ENCODE results near the gene SPR.
"Not testable (repeated sequence)": the region's sequence is repeated elsewhere in the genome, so short reads cannot be mapped to it uniquely, and the experiment has no call there.

SPR gene

DNA sequence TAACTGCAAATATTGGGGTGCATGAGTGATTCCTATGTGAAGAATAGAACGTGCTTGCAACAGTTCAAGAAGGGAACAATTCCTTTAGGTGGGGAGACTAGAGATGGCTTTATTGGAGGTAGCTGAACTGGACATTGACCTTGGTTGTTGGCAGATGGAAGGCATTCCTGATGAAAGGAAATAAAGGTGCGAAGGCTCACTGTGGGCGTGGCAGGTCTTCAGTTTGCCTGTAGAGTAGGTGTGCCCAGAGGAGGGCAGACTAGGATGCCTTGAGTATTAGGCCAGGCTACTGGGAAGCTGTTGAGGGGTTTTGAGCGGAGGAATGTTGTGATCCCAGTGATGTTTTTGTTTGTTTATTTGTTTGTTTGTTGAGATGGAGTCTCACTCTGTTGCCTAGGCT is 2.8 kb downstream of the SPR start:
- DNase-seq = no peak

DNA sequence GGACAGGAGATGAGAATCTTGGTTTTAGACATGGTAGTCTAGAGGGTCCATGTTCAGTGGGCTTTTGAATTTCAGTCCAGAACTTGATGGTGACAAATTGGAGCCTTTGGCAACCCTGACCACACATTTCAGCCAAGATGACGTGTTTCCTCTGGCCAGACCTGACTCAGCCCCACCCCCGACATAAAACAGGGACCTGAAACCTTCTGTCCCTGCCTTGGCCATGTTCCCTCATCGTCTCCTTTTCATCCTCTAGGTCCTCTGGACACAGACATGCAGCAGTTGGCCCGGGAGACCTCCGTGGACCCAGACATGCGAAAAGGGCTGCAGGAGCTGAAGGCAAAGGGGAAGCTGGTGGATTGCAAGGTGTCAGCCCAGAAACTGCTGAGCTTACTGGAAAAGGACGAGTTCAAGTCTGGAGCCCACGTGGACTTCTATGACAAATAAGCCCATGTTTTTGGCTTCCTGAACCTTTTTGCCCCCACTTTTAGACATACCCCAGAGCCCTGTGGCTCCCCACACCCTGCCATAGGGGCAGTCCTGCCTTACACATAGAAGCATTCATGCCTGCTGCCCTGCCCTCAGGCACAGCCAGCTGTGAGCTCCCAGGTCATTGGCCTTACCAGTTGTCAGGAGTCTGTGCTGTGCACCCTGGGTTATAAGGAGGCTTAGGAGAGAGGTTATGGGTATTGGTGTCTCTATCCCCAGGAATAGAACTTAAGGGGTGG is 4.0 kb downstream of the SPR start:
- no peak for DNase-seq

DNA sequence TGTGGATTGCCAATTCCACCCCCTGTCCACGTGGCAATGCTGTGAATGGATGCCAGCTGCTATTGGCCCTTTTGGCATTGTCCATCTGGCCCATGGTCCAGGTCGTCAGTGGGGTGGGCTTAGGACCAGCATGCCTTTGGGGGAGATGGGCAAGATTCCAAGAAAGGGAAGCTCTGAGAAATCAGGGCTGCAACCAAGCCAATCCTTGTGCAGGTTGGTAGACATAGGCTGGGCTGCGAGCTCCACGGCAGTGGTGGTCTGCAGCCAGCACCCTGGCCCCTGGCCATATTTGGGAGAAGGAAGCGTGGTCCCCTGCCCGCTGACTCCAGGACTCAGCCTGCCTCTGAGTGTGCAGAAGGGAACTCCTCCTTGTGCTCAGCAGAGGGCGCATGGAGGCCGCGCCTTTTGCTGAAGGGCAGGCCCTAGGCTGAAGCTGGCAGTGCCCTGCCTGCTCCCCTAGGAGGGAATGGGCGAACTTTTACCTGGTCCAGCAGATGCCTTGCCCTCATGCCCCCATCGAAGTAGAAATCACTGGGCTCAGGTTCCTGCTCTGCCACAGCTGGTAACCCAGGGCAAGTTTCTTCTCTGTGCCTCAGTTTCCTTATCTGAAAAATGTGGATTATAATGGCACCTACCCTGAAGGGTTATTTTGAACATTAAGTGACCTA is 5.4 kb downstream of the SPR start:
- DNase-seq = peak; percentile 49

DNA sequence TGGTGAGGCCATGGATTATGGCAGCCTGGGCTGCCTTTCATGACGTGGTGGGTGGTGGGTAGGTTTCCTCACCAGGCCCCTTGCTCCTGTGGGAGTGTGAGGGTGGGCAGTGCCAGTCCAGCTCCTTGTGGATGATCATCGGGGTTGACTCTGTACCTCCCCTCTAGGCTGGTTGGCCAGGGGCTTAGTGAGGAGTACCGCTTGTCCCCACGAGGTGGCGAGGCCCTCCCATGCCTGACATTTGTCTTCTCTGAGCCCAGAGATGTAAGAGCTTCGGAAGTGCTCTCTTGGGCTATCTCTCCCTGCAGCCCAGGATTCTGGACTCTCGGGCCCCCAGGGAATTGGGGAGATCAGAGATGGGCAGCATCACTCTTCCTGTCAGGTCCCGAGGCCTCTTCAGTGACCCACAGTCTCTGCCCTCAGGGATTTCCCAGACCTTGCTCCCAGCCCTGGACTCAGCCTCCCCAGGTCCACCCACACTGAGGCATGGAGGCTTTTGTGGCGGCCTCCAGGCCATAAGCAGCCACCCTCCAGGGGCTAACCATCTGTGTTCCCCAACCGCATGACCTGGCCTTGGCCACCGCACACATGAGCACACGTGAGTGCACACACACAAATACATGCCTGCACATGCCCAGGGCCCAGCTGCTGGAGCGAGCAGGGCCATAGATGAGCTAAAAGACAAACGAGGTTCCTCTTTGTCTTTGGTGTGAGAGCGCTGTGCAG is 6.5 kb downstream of the SPR start:
- DNase-seq = peak; percentile 55

DNA sequence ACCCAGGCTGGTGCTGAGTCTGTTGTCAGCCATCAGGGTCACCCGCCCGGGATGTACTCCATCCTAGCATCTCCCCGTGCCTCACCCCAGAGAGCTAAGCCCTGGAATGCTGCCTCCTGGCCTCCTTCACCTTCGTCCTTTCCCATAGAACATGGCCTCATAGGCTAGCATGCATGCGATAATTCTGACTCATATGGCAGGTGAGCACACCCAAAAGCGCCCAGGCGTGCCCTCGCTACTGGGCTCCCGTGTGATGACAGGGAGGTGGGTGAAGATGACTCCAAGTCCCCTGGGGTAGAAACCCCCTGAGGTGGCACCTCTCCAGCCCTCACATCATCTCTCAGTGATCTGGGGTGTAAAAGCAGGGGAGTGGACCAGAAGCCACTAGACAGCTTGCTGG is 7.3 kb downstream of the SPR start:
- DNase-seq = no peak

DNA sequence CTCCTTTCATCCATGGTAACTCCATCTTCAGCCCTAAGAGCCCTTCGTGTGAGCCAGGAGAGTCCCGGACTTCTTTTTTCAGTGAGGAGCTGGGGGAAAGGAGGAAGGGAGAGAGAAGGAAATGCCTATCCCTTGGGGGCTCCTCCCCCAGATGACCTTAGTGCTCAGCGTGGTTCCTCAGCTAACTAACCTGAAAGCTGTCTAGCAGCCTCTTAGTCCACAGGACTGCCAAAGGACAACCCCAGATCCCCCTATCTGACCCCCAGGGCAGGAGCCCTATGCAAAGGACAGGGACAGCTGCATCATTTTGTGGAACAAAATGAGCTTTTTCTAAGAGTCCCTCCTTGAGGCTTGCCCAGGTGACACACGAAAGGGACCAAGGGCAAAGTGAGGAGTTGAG is 7.9 kb downstream of the SPR start:
- DNase-seq = no peak

DNA sequence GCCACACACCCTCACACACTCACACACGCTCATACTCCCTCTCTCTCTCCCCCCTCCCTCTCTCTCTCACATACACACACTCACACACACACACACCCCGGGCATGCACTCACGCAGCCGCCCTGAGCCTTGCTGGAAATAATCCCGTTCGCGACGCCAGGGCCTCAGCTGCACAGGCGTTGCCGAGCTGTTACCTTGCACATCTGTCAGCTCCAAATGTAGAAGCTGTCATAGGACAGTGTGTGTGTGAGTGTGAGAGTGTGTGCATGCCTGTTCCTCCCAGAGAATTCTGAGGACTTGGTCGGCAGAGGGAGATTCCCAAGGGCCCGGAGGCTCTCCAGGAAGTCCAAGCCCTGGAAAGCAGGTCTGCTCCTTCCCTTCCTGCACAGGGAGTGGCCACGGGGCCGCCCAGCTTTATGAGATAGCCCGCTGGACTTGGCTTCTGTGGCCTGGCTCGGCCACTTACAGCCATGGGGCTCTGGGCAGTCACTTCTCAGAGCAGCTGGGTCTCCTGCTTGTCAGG is 8.6 kb downstream of the SPR start:
- DNase-seq = no peak

DNA sequence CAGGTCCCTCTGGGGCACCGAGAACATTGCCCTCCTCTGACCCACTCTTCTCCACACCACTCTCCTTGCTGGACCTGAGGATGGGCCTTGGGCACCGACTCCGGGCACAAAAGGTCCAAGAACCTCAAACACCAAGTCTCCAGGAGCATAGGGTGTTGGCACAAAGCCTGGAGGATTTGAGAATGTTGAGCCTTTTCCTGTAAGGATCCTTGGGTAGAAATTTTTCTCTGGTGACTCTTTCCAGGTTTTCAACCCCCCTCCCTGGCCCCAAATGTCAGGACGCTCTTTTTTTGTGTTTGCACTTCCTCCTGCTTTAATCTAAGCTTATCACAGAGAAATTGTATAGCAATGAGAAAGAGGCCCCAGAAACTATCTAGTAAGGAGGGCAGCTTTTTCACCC is 9.2 kb downstream of the SPR start:
- no peak for DNase-seq

DNA sequence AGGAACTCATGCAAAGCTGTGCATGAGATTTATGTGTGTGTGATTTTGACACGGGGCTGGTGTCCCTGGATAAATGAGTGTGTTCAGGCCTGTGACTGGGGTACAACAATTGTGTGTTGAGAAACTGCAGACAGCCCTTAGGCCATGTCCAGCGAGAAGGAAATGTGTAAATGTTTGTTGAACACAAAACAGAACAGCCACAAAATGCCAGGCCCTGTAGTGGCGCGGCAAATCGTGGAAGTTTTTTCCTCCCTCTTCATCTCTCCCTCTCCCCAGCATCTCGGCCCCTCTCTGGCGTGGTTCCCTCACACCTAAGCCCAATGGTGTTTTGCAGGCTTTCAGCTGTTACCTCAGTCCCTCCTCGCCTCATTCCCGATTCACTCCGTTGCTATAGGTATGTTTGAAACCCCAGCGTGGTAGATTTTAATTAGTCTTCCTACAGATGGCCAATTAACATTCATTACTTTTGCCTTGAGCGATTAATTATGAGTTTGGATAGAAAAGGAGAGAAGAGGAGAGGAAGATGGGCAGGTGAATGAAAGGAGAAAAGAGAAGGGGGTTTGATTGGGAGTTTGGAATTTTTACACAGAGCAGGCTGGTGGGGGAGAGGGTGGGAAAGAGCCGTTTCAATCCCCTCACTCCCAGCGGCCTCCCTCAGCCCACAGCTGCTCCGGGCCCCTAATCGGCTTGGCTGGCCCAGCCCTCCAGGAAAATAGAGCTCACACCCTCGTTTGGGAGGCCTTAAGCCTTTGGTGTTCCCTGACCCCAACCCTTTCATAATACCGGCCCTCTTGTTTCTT is 10.8 kb downstream of the SPR start:
- no peak for DNase-seq

DNA sequence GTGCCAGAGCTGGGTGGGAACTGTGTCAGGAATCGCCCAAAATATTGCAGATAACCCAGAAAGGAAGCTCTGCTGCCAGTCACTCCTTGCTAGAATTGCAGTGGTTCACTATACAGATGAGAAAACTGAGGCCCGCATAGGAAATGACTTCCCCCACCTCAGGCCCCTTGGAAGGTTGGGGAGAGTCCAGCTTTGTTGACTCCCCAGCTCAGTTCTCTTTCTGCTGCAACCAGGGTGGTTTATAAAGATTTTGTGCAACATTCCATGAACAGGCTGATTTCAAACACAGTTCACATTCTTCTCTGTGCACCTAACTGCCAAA is 11.3 kb downstream of the SPR start:
- DNase-seq = no peak

DNA sequence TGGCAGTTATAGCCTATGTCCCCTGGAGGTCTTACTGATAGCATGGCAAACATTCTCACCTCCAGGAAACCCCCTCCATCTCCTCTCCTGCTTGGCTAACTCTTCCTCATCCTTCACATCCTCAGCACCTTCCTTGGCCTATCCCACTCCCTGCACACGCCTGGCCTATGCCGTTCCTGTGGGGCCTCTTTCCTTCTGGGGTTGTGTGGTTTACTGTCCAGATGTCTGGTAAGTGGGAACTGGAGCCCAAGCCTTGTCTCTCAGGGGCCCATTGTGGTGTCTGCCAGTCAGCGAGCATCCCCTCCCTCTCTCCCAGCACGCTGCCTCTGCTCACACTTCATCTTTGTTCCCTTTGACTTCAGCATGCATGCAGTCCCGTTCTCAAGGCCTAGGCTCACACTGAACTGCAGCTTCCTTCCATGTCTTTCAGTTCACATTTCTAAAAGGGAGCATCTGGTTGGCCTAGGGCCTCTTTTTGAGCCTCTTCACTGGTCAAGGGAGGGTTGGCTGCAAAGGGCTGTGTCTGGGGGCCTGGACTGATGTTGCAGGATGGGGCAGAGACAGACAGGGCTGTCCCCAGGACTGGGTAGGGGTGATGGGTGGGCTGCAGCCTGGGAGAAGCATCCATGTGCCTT is 13.1 kb downstream of the SPR start:
- DNase-seq = no peak

DNA sequence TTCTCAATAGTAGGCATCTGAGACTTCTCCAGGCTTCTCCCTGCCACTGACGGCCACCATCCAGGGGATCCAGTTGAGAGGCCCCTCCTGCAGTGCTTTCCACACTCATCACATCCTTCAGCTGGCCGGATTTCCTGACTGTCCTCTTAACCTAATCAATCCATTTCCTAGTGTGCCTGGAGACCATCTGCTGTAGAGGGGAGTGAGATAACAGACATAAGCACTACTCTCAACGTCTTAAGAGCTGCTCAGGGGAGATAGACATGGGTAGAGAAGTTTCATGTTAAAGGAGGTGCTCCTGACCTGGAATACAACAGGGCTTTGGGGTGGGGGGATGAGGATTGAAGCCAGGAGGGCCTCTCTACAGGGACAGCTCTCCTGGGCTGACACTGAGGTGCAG is 14.2 kb downstream of the SPR start:
- DNase-seq = no peak

DNA sequence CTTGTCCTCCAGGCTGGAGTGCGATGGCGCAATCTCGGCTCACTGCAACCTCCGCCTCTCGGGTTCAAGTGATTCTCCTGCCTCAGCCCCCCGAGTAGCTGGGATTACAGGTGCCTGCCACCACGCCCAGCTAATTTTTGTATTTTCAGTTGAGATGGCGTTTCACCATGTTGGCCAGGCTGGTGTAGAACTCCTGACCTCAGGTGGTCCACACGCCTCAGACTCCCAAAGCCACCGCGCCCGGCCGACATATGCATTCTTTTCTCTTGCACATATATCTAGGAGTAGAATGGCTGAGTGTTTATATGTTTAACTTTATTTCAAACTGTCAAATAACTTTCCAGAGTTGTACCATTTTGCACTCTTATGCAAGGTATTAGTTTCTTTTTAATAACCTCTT is 20.2 kb downstream of the SPR start:
- DNase-seq = not testable (repeated sequence)

DNA sequence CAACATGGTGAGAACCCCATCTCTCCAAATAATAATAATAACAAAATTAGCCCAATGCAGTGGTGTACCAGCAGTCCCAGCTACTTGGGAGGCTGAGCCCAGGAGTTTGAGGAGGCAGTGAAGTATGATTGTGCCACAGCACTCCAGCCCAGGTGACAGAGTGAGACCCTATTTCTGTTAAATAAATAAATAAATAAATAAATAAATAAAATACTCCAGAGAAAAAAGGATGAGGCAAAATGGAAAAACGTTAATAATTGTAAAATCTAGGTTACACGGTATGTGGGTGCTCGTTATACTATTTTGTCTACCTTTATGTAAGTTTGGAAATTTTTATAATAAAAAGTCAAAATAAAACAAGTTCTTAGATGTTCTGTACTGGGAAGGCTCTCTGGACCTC is 21.5 kb downstream of the SPR start:
- no peak for DNase-seq

DNA sequence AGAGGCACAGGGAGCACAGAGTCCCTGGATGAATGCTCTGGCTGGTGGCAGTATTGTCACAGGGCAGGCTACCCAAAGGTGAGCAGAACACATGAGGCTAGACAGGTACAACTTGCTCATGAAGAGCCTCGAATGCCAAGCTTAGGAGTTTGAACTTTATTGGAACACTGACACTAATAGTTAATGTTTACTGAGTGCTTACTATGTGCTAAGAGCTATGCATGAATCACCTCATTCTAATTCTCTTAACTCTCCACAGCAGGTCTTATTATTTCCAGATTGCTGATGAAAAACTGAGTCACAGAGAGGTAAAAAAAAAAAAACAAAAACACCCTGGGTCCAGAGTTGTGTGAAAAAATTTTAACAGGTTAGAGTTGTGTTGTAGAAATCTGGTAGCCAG is 24.0 kb downstream of the SPR start:
- DNase-seq = no peak

DNA sequence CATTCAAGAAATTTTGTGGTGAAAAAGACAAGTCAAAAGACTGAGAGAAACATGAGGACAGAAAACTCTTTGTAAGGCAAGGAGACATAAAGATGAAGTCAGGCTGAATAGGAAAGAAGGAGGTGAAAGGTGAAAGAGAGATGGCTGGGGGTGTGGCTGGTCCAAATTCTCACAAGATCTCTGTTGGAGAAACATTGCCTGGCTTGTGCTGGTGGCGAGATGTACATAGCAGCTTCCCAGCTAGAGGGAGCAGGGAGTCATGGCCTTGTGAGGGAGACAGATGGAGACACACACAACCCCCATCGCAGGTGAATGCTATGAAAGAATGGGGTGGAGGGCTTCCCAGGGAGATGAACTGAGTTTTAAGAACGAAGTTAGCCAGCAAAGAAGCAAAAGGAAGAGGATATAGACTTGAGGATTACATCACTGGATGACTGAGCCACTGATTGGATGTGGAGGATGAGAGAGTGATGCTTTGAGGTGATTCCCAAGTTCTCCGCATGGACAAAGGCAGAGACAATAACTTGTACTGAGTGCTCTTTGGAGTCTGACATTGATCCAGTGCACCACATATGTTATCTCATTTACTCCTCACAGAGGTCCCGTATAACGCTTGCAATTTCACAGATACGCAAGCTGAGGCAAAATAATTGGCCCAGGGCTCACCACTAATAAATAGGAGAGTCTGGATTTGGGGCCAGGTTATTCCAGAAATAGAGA is 26.4 kb downstream of the SPR start:
- no peak for DNase-seq

DNA sequence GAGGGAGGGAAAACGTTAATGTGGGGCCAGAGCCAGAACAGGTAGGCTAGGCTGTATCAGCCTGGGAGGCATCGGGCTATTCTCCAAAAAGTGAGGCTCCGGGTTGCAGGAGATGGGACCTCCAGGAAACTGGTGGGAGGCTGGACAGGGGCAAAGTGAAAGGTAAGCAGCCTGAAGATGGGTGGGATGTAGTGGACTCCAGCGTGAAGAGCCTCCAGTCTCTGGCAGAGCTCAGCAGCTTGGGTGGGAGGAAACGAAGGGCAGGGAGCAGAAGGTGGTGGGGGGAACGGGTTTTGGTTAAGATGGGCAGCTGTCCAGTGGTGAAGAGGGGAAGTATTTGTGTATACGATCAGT is 27.0 kb downstream of the SPR start:
- DNase-seq = no peak

DNA sequence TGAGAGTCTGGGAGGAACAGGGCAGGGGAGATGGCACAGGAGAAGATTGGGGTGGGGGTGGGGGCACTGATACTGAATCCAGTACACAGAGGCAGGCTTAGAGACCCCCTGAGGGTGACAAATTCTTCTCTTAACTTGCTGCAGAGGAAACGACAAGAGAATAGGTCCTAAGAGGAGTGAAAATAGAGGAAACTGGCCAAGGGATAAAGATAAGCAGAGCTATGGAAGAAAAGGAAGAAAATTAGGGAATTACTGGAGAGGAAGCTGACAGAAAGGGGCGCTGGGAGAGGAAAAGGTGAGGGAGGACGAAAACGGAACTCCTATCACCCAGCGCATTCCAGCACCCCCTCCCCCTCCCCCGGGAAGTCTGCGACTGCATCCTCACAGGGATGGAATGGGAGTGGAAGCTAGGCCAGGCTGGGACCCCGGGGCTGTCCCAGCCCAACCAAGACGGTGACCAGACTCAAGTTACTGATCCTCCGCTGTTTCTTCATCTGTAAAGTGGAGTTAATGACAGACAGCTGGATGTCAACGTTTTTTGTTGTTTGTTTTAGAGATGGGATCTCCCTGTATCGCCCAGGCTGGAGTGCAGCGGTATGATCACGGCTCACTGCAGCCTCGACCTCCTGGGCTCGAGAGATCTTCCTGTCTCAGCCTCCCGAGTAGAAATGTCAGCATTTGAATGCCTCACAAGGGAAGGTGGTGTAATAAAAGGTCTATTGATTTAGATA is 27.5 kb downstream of the SPR start:
- no peak for DNase-seq

DNA sequence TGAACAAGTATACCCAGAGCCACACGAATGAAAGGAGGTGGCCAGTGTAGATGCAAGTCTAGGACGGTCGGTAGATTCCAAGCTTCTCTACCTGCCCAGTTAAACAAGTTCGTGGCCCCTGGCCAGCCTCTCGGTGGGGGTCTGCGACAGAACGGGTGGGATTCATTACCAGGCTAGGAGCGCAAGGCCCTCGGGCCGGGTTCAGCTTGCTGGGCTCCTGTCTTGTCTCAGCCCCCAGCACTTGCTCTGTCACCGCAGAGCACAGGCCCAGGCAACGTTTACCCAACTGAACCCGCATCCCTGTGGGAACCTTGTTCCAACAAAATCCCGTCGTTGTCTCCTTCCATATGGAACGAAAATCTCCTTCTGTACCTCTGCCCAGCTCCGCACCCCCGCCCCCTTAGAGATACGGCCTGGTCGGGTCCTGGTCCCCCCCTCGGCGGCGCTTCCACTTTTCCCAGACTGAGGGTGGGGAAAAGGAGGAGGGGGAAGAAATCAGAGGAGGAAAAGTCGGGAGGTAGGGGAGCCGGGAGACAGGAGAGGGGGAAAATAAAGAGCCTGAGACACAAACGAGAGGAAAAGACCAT is 28.2 kb downstream of the SPR start:
- no peak for DNase-seq

DNA sequence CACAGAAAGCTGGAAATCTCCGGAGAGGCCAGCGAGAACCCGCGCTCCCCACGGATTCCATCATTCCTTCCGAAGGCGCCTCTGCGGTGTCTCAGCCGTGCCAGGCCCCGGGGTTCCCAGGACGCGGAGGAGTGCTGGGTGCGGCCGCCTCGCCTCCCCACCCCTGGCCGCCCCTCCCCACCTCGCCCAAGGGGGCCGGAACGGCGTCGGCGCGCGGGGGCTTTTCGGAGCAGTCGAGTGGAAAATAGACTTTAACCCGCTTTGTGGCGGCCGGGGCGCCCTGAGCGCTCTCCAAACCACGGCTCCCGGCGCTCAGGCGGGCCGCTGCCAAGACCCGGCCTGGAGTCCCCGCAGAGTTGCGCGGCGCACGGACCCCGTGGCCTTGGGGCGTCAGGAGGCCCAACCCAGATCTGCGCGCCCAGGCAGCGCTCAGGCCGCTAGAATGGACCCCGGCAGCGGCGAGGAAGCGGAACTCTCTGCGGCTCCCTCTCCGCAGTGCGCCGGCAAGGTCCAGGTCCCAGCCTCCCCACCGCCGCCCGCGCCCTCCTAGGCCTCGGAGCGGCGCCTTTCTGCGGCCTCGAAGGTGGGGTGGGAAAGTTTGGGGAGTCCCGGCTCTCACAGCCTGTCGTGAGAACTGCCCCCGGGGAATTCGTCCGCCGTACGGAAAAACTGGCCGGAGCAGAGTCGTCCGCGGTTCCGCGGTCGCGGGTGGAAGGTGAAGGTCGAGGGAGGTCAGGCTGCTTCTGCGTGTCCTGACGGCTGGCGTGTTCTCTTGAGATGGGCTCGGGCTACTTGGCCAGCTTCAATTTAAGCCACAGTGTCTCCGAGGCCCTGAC is 28.9 kb downstream of the SPR start:
- DNase-seq = no peak
